Activated CD4-positive, alpha-beta T cell treated with anti-CD3 and anti-CD28 coated beads, Interleukin-2, amount 50 U/mL, for 24 hours (primary cell): ENCODE measurements around the gene MAFF.

Experiments
- DNase-seq, 2 donors: peaks; one replicate each; pipeline ENCODE4 v3.0.0-alpha.2; 2020; ENCODE audit warnings: low read depth in 1 of 2, low spot score in 1 of 2

Gene MAFF

GRCh38 chr22:38246692-38247091, 44.9 kb downstream of the MAFF start:
- DNase-seq = no peak

DNA sequence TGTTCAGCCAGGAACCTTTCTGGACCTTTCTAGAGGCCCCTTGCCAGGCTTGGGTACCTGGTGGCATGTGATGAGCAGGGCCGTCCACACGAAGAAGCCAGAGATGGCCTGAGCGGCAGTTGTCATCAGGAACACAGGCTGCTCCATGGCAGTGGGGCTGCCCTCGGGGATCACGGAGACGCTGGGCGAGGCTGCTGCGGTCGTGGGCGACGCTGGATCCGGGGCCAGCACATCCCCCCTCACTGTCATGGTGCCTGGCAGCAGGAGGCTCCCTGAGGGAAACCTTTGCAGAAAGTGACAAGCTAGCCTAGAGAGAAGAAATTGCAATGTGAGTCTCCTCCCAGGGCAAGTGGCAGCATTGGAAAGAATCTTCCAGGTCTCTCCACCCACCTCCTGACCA, 45.9 kb downstream of the MAFF start:
- no peak for DNase-seq

GRCh38 chr22:38248280-38248679, 46.5 kb downstream of the MAFF start:
- DNase-seq = no peak

DNA sequence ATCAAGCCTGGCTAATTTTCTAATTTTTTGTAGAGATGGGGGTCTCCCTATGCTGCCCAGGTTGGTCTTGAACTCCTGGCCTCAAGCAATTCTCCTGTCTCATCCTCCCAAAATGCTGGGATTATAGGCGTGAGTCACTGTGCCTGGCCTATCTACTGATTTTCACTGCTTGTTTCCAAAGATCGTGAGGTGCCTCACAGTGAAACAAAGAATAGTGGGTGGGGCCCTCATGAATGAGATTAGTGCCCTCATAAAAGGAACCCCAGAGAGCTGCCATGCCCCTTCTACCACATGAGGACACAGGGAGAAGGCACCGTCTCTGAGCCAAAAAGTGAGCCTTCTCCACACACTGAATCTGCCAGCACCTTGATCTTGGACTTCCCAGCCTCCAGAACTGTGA, 47.5 kb downstream of the MAFF start:
- no peak for DNase-seq

- DNase-seq = no peak
These were observed 48.2 kb downstream of the MAFF start for GRCh38 chr22:38249803-38250642.

DNA sequence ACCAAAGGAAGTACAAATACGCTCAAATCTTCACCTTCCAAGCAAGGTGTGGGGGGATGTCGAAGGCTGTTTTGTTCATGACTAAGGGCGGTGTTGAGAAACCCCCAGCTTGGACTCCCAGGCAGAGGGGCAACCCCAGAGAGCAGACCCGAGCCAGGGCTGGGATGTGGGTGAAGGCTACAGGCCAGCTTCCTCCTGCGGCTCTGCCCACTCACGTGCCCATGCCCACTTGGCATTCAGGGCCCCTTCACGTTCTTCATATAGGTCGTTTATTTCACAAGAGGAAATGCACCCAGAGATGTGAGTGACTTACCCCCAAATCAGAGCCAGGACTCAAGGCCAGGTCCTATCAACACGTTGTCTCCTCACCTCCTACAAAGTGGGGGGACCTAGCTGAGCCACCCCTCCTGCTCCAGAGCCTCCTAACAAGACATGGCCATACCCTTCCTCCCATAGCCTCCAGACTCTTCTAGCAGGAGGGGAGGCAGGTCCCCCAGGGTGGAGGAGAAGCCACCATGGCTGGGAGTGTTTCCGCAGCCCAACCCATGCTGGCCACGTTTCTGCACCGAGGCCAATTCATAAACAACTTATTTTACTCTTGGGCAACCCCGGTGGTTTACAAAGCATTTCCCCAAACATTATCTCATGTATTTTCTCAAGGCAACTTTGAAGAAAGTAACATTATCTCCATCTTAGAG, 49.0 kb downstream of the MAFF start:
- no peak for DNase-seq

- no peak for DNase-seq
These were observed 49.5 kb downstream of the MAFF start for GRCh38 chr22:38251341-38251692.

DNA sequence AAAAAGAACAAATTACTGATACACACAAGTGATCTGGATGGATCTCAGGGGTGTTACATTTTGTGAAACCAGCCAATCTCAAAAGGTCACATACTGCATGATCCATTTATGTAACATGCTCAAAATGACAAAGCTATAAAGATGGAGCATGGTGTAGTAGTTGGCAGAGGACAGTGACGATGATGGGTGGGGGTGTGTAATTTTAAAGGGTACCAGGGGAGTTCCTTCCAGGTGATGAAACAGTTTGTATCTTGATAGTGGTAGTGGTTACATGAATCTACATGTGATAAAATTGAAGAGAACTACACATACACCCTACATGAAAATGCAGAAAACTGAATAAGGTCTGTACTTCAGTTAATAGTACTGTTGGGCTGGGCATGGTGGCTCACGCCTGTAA, 53.9 kb downstream of the MAFF start:
- no peak for DNase-seq

- no peak for DNase-seq
These were observed 55.4 kb downstream of the MAFF start for GRCh38 chr22:38257181-38257580.

DNA sequence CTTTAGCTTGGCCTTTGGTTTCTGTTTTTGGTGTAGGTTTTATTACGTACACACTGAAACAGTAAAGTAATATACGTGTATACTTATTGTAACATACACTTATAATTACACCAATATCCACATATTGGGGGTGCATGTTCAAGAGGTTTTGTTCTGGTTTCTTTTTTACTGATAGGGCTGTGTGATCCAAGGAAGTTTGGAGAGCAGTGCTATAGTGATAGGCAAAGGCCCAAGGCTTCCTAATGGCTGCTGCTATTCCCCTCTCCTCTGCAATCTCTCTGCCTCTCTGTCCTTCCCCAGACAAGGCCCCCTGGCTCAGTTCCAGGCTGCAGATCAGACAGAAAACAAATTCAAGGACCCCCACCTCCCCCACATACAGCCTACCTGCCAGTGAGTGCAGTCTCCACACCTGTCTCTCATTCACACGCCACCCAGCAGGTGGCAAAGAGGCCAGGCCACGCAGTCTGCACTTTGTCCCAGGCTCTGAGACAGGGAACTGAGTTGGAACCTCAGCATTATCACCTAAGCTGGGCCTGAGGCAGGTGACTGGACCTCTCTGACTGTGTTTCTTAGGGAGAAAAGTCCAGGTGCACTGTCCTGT, 56.0 kb downstream of the MAFF start:
- no peak for DNase-seq

DNA sequence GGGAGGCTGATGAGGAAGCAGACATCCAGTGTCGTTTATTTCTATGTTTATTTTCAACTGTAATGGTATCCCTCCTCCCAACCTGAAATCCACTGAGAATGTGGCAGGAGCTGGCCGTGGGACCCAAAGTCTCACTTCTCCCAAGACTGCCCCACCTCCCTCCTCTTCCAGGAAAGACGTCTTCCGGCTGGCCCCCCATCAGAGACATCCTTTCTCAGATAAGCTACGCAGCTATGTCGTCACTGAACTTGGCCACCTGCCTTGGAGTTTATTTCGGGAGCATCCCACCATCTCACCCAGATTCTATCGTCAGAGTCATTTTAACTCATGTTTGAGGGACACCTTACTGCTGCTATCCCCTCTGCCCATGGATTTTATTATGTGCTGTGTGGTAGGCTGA, 57.1 kb downstream of the MAFF start:
- no peak for DNase-seq

DNA sequence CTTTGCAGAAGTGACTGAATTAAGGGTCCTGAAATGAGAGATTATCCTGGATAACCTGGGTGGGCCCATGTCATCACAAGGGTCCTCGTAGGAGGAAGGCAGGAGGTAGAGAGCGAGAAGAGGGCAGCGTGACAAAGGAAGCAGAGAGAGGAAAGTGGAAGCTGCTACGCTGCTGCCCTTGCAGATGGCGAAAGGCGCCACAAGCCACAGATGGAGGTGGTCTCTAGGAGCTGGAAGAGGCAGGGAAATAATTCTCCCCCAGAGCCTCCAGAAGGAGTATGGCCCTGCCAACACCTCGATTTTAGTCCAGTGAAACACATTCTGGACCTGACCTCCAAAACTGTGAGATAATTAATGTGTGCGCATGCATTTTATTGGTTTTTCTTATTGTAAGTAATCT, 57.6 kb downstream of the MAFF start:
- no peak for DNase-seq

GRCh38 chr22:38260761-38261681, 59.2 kb downstream of the MAFF start:
- no peak for DNase-seq

DNA sequence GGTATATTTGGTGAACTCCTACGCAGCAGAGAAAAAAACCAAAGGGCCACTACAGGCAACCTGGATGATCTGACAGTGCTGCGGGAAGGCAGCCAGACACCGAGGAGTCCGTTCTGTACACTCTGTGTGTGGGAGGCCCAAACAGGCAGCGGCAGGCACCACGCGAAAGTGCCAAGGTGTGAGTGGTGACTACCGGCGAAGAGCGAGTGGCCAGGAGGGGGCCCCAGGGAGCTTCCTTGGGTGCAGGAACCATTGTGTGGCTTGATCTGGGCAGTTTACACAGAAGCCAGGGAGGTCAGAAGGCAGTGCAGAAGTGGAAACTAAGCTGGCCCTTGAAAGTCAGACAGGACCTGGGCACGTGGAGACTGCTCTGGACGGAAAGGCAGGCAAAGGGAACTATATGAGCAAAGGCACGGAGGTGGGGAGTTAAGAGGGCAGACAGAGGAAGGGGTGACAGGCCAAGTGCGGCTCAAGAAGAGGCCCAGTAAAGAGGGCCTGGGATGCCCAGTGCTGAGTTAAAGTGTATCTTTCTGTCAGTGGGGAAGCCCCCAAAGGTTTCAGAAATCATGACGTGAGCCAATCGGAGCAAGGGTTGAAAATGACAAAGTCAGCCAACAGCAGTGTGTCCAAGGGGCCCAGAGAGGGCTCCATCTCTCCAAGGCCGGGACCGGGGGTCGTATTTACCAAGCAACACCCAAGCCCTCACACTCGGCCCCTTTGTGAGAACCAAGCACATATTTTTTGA, 60.4 kb downstream of the MAFF start:
- no peak for DNase-seq

- DNase-seq = no peak
These were observed 62.6 kb downstream of the MAFF start for GRCh38 chr22:38264322-38264843.
